ENCODE measurements around the gene GJB4.

DNA sequence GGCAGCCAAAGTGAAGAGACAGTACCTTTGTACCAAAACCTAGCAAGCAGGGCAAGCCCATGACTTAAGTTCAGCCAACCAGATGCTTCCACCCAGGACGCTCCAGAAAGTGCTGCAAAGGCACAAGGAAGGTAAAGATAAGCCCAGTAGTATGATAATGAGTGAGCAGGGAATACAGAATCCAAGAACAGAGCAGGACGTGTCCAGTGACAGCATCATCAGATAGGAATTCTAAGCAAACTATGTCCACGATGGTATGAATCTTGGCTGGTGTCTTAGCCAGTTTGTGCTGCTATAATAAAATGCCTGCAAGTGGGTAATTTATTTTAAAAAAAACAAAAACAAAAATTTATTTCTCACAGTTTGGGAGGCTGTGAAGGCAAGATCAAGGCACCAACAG, 46.9 kb downstream of the GJB4 start:
- TF ChIP-seq, protein P1, sequence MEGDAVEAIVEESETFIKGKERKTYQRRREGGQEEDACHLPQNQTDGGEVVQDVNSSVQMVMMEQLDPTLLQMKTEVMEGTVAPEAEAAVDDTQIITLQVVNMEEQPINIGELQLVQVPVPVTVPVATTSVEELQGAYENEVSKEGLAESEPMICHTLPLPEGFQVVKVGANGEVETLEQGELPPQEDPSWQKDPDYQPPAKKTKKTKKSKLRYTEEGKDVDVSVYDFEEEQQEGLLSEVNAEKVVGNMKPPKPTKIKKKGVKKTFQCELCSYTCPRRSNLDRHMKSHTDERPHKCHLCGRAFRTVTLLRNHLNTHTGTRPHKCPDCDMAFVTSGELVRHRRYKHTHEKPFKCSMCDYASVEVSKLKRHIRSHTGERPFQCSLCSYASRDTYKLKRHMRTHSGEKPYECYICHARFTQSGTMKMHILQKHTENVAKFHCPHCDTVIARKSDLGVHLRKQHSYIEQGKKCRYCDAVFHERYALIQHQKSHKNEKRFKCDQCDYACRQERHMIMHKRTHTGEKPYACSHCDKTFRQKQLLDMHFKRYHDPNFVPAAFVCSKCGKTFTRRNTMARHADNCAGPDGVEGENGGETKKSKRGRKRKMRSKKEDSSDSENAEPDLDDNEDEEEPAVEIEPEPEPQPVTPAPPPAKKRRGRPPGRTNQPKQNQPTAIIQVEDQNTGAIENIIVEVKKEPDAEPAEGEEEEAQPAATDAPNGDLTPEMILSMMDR (IDR thresholded peaks at IDR 0.05) = no peak
- no peak for TF ChIP-seq EZH2 (IDR thresholded peaks at IDR 0.05; ENCODE audit: borderline replicate concordance, insufficient read depth, low read depth, low read length, poor library complexity, severe bottlenecking)

Data from B cell (primary cell).